Peyer's patch (tissue), 4 donors: ENCODE results near the gene FGF22.

ENCODE experiments used
- CTCF ChIP-seq, 6 experiments: fragments of 450-650 bp in 4 of 6; fragments of 200-600 bp in 2 of 6; sonication (generic) in 1 of 6; IDR thresholded peaks; one replicate each; pipeline ENCODE4 v1.5.1; 2017 to 2019; ENCODE audit warnings: antibody characterized with exemption in 6 of 6, mild to moderate bottlenecking in 3 of 6, moderate library complexity in 1 of 6
- POLR2A ChIP-seq, 2 donors: fragments of 450-650 bp; IDR thresholded peaks; one replicate each; pipeline ENCODE4 v1.5.1; 2017; ENCODE audit warnings: antibody characterized with exemption in 2 of 2, mild to moderate bottlenecking in 2 of 2, moderate library complexity in 2 of 2

DNA sequence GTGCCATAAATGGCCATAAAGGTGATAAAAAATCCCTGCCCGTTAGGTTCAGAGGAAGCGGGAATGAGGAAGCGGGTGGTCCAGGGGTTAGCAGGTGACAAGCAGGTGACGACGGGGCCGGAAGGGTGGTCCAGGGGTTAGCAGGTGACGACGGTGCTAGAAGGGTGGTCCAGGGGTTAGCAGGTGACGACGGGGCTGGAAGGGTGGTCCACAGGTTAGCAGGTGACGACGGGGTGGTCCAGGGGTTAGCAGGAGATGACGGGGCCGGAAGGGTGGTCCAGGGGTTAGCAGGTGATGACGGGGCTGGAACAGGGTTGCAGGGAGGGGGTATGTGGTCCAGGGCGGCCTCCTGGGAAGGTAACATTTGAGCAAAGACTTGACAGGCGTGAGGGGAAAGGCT, 49.3 kb downstream of the FGF22 start:
- TF ChIP-seq CTCF (IDR thresholded peaks at IDR 0.05): no peak
- TF ChIP-seq POLR2A (IDR thresholded peaks at IDR 0.05): no peak
